Activated naive CD4-positive, alpha-beta T cell treated with anti-CD3 and anti-CD28 coated beads, Interleukin-2, amount 50 U/mL, for 24 hours (primary cell): ENCODE results near the gene S100A8.

ENCODE experiments used
- H3K27ac Mint-ChIP-seq: one replicate; pipeline ENCODE4 v1.8.0; 2021; ENCODE audit warnings: mild to moderate bottlenecking, mixed read lengths
- H3K27me3 Mint-ChIP-seq: one replicate; pipeline ENCODE4 v1.8.0; 2021; ENCODE audit warnings: mixed read lengths
- H3K36me3 Mint-ChIP-seq: one replicate; pipeline ENCODE4 v1.8.0; 2021; ENCODE audit warnings: mixed read lengths
- H3K4me1 Mint-ChIP-seq: one replicate; pipeline ENCODE4 v1.8.0; 2021; ENCODE audit warnings: mixed read lengths
- H3K4me3 Mint-ChIP-seq: one replicate; pipeline ENCODE4 v1.8.0; 2021; ENCODE audit warnings: mild to moderate bottlenecking, mixed read lengths
- H3K9me3 Mint-ChIP-seq: one replicate; pipeline ENCODE4 v1.8.0; 2021; ENCODE audit warnings: mixed read lengths

Gene S100A8

GRCh38 chr1:153362187-153362775 is 28.6 kb downstream of the S100A8 start:
- Mint-ChIP-seq H3K36me3 (no peaks in the 10 kb centered on the region), H3K9me3 (no peaks in the 10 kb centered on the region), H3K4me1 (peaks cover 12% of the 10 kb centered on the region), H3K4me3 (no peak overlapping the region), H3K27me3 (no peaks in the 10 kb centered on the region), H3K27ac (no peak overlapping the region)

DNA sequence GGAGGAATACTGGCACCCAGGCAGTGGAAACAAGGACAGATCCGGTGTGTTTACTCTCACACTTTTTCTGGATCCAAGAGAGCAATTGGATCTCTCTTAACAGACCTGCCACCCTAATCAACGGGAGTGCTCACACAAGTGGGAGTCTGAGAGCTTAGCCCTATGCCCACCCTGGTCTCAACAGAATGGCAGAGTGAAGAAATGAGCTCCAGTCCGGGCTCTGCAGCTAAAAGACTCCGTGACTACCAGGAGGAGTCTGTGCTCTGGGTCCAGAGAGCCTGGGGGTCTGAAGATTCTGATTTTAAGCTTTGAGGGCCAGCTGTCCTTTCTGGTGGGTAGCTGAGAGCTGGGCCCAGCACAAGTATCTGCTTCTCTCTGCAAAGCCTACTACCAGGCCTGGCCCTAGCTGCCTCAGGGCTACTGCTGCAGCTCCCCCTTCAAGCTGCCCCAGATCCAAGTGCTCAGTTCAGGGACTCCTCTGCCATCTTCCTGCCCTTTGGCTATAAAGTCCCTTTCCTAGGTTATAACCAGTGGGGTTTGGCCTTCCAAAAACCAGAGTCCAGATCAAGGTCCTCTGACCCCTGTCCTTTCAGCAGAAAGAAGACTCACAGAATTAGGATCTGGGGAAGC is 29.3 kb downstream of the S100A8 start:
- Mint-ChIP-seq H3K9me3 (no peaks in the 10 kb centered on the region), H3K27ac (no peak overlapping the region), H3K4me3 (no peak overlapping the region), H3K36me3 (no peaks in the 10 kb centered on the region), H3K4me1 (peaks cover 17% of the 10 kb centered on the region), H3K27me3 (no peaks in the 10 kb centered on the region)

DNA sequence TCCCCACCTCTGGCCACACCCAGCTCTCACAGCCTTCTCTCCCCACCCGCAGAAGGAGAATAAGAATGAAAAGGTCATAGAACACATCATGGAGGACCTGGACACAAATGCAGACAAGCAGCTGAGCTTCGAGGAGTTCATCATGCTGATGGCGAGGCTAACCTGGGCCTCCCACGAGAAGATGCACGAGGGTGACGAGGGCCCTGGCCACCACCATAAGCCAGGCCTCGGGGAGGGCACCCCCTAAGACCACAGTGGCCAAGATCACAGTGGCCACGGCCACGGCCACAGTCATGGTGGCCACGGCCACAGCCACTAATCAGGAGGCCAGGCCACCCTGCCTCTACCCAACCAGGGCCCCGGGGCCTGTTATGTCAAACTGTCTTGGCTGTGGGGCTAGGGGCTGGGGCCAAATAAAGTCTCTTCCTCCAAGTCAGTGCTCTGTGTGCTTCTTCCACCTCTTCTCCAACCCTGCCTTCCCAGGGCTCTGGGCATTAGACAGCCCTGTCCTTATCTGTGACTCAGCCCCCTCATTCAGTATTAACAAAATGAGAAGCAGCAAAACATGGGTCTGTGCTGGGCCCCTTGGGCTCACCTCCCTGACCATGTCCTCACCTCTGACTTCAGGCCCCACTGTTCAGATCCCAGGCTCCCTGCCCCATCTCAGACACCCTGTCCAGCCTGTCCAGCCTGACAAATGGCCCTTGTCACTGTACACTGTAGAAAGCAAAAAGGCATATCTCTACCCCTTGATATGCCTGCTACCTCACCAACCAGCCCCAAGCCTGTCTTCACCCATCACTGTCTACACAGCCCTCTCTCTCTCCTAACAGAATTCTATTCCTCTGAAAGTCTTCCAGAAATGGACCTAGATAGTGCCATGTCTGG is 30.0 kb downstream of the S100A8 start:
- Mint-ChIP-seq H3K27ac (no peak overlapping the region), H3K27me3 (no peaks in the 10 kb centered on the region), H3K9me3 (no peaks in the 10 kb centered on the region), H3K4me3 (no peak overlapping the region), H3K36me3 (no peaks in the 10 kb centered on the region), H3K4me1 (peaks cover 21% of the 10 kb centered on the region)

- no peak overlapping the region for H3K27ac Mint-ChIP-seq
- H3K36me3 Mint-ChIP-seq, result no peaks in the 10 kb centered on the region
- H3K27me3 Mint-ChIP-seq, result no peaks in the 10 kb centered on the region
- no peak overlapping the region for H3K4me3 Mint-ChIP-seq
- no peaks in the 10 kb centered on the region for H3K9me3 Mint-ChIP-seq
- peaks cover 21% of the 10 kb centered on the region for H3K4me1 Mint-ChIP-seq
Observed at GRCh38 chr1:153360190-153360589, 30.7 kb downstream of the S100A8 start.

DNA sequence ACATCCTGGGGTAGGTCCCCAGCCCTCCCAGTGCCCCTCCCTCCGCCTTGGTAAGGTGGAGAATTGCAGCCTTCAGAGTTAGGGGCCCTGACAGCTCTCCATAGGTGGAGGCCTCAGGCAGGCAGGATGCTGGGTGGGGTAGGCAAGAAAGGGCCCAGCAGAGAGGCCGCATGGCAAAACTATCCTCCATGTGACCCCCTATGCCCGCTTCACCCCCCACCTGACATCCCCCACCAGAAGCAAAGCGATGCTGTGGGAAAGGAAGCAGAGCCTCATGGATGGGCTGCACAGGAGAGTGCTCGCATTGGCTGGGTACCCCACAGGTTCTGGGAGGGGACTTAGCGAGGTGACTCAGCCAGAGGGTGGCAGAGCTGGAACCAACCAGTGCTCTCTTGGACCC is 31.6 kb downstream of the S100A8 start:
- Mint-ChIP-seq H3K4me3 (no peak overlapping the region), H3K27ac (no peak overlapping the region), H3K36me3 (no peaks in the 10 kb centered on the region), H3K27me3 (no peaks in the 10 kb centered on the region), H3K4me1 (peaks cover 21% of the 10 kb centered on the region), H3K9me3 (no peaks in the 10 kb centered on the region)

GRCh38 chr1:153358691-153358975 is 32.2 kb downstream of the S100A8 start:
- peaks cover 21% of the 10 kb centered on the region for H3K4me1 Mint-ChIP-seq
- no peak overlapping the region for H3K27ac Mint-ChIP-seq
- H3K36me3 Mint-ChIP-seq, result no peaks in the 10 kb centered on the region
- H3K9me3 Mint-ChIP-seq, result no peaks in the 10 kb centered on the region
- no peaks in the 10 kb centered on the region for H3K27me3 Mint-ChIP-seq
- no peak overlapping the region for H3K4me3 Mint-ChIP-seq

DNA sequence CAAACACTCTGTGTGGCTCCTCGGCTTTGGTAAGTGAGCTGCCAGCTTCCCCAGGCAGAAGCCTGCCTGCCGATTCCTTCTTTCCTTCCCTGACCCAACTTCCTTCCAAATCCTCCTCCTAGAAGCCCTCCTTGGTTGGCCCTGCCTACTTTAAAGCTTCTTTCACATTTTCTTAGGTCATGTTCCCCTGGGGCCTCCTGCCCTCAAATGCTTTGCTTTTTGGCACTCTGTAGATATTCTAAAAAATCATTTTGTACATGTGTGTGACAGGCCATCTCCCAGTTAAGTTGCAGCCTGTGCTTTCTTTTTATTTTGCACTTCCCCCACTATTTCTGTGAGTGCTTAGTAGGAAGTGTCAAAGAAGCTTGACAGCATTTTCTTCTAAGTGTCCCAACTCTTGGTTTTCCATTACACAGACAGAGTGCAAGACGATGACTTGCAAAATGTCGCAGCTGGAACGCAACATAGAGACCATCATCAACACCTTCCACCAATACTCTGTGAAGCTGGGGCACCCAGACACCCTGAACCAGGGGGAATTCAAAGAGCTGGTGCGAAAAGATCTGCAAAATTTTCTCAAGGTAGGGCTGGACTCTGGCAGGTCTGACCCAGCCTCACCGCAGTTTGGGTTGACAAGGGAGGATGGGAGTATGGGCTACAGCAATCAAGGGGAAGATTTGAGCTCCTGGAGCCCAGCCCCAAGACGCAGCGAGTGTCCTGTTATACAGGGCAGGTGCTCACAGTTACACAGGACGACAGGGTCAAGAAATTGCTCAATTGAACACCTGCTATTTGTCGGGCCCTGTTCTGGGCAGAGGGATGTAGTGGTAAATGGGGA is 32.8 kb downstream of the S100A8 start, which contains the start of gene S100A9:
S100A9 (plus strand) TSS at position 2 of the 838 bp plus-strand sequence; CDS start at position 432, 430 bp downstream.
- Mint-ChIP-seq H3K27ac (no peak within 1 kb of the TSS), H3K4me3 (no peak within 1 kb of the TSS), H3K4me1 (peaks cover 21% of the 10 kb centered on the region), H3K27me3 (no peaks in the 10 kb centered on the region), H3K36me3 (no peaks in the 10 kb centered on the region), H3K9me3 (no peaks in the 10 kb centered on the region)

GRCh38 chr1:153357076-153357852 is 33.6 kb downstream of the S100A8 start:
- Mint-ChIP-seq H3K27me3 (no peaks in the 10 kb centered on the region), H3K36me3 (no peaks in the 10 kb centered on the region), H3K9me3 (no peaks in the 10 kb centered on the region), H3K4me1 (peaks cover 21% of the 10 kb centered on the region), H3K27ac (no peak overlapping the region), H3K4me3 (no peak overlapping the region)

DNA sequence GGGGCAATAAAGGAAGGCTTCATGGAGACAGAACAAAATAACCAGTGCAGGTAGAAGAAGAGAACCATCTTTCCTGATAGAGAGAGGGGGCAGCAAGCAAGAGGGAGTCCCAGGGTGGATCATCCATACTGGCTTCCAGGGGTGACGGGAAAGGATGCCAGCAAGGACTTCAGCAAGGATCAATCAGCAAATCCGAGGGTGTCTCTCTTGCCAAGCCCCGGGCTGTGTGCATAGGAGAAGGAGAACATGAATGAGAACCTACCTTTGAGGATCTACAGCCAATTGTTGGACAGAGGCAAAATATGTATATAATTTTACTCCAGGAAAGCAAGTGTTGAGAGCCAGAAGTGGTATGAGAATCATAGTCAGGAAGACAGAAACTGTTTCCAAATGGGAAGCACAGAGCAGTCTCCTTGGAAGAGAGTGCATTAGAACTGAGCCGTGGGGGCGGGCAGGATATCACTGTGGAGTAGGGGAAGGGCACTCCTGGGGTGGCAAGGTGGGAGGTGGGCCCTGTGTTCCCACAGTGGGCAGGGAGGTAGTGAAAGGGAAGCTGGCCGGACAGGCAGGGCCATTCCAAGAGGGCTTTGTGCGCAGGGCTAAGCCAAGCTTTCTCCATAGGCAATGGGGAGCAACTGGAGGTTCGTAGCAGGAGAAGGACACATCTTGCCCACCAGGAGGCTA is 34.3 kb downstream of the S100A8 start:
- Mint-ChIP-seq H3K9me3 (no peaks in the 10 kb centered on the region), H3K4me3 (no peak overlapping the region), H3K27ac (no peak overlapping the region), H3K4me1 (peaks cover 21% of the 10 kb centered on the region), H3K36me3 (no peaks in the 10 kb centered on the region), H3K27me3 (no peaks in the 10 kb centered on the region)

DNA sequence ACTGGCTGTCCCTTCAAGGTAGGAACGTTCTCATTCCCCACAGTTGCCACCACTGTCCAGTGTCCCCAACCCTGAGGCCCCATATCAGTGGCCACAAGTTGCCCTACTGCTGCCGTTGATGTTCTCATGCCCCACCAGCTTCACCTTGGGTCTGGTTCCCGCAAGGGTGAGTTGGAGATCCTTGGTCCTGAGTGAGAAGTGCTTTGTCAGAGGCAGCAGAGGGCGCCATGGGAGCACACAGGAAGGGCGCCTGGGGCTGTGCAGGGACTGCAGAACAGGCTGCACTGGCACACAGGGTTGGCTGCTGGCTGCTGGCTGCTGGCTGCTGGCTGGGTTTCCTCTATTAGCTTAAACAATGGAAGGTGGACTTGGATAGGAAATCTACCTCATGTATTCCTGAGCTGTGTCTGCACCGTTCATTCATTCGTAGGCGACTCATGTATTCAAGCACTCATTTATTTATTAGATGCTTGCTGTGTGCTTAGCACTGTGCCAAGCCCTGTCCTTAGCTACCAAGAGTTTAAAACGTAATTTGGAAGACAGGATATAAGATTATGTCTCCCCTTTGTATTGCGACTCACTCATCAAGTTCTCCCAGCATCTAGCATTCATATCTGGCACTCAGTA is 35.3 kb downstream of the S100A8 start:
- Mint-ChIP-seq H3K36me3 (no peaks in the 10 kb centered on the region), H3K4me3 (no peak overlapping the region), H3K4me1 (peaks cover 21% of the 10 kb centered on the region), H3K9me3 (no peaks in the 10 kb centered on the region), H3K27me3 (peaks cover 2% of the 10 kb centered on the region), H3K27ac (no peak overlapping the region)

- Mint-ChIP-seq H3K27me3 (peaks cover 2% of the 10 kb centered on the region), H3K36me3 (no peaks in the 10 kb centered on the region), H3K9me3 (no peaks in the 10 kb centered on the region), H3K27ac (no peak overlapping the region), H3K4me1 (peaks cover 21% of the 10 kb centered on the region), H3K4me3 (no peak overlapping the region)
Observed at GRCh38 chr1:153354515-153355193, 36.2 kb downstream of the S100A8 start.

GRCh38 chr1:153353226-153353947 is 37.5 kb downstream of the S100A8 start:
- Mint-ChIP-seq H3K27me3 (peaks cover 2% of the 10 kb centered on the region), H3K36me3 (no peaks in the 10 kb centered on the region), H3K4me3 (no peak overlapping the region), H3K27ac (peak overlapping the region; percentile 9), H3K9me3 (no peaks in the 10 kb centered on the region), H3K4me1 (peaks cover 18% of the 10 kb centered on the region)

GRCh38 chr1:153352523-153352922 is 38.4 kb downstream of the S100A8 start:
- no peak overlapping the region for H3K4me3 Mint-ChIP-seq
- H3K27me3 Mint-ChIP-seq, result peaks cover 2% of the 10 kb centered on the region
- no peaks in the 10 kb centered on the region for H3K9me3 Mint-ChIP-seq
- H3K27ac Mint-ChIP-seq, result peak overlapping the region; percentile 19
- peaks cover 10% of the 10 kb centered on the region for H3K4me1 Mint-ChIP-seq
- H3K36me3 Mint-ChIP-seq, result no peaks in the 10 kb centered on the region
